ENCODE data around the gene TREX2.

TREX2 gene

GRCh38 chrX:153470411-153471363 lies 24.8 kb upstream of the TREX2 start, which contains the start of gene HAUS7:
Gene HAUS7 (minus strand): TSS chrX:153470576. CDS start chrX:153470557, 19 bp downstream.
- peak; percentile 73 to 83 for DNase-seq (ENCODE audit: low read depth in 1 of 2, low spot score in 1 of 2)
- TF ChIP-seq, protein P1, sequence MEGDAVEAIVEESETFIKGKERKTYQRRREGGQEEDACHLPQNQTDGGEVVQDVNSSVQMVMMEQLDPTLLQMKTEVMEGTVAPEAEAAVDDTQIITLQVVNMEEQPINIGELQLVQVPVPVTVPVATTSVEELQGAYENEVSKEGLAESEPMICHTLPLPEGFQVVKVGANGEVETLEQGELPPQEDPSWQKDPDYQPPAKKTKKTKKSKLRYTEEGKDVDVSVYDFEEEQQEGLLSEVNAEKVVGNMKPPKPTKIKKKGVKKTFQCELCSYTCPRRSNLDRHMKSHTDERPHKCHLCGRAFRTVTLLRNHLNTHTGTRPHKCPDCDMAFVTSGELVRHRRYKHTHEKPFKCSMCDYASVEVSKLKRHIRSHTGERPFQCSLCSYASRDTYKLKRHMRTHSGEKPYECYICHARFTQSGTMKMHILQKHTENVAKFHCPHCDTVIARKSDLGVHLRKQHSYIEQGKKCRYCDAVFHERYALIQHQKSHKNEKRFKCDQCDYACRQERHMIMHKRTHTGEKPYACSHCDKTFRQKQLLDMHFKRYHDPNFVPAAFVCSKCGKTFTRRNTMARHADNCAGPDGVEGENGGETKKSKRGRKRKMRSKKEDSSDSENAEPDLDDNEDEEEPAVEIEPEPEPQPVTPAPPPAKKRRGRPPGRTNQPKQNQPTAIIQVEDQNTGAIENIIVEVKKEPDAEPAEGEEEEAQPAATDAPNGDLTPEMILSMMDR (IDR thresholded peaks at IDR 0.05; ENCODE audit: insufficient read depth, low read length) = no peak
- TF ChIP-seq SPI1 (IDR thresholded peaks at IDR 0.05; ENCODE audit: borderline replicate concordance, low read depth) = no peak
- no peak for TF ChIP-seq GABPA (IDR thresholded peaks at IDR 0.05; ENCODE audit: low read depth)
- TF ChIP-seq, protein P2, sequence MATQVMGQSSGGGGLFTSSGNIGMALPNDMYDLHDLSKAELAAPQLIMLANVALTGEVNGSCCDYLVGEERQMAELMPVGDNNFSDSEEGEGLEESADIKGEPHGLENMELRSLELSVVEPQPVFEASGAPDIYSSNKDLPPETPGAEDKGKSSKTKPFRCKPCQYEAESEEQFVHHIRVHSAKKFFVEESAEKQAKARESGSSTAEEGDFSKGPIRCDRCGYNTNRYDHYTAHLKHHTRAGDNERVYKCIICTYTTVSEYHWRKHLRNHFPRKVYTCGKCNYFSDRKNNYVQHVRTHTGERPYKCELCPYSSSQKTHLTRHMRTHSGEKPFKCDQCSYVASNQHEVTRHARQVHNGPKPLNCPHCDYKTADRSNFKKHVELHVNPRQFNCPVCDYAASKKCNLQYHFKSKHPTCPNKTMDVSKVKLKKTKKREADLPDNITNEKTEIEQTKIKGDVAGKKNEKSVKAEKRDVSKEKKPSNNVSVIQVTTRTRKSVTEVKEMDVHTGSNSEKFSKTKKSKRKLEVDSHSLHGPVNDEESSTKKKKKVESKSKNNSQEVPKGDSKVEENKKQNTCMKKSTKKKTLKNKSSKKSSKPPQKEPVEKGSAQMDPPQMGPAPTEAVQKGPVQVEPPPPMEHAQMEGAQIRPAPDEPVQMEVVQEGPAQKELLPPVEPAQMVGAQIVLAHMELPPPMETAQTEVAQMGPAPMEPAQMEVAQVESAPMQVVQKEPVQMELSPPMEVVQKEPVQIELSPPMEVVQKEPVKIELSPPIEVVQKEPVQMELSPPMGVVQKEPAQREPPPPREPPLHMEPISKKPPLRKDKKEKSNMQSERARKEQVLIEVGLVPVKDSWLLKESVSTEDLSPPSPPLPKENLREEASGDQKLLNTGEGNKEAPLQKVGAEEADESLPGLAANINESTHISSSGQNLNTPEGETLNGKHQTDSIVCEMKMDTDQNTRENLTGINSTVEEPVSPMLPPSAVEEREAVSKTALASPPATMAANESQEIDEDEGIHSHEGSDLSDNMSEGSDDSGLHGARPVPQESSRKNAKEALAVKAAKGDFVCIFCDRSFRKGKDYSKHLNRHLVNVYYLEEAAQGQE (IDR thresholded peaks at IDR 0.05; ENCODE audit: insufficient replicate concordance, low read depth) = no peak
- TF ChIP-seq POLR2AphosphoS5 (IDR thresholded peaks at IDR 0.05; ENCODE audit: low read depth) = no peak
- Histone ChIP-seq H3K27me3 (ENCODE audit: insufficient read depth, poor library complexity, severe bottlenecking) (no peaks in the 10 kb centered on the region), H3K4me3 (replicated peaks; ENCODE audit: insufficient read depth, low read length) (peak within 1 kb of the TSS; percentile 85), H3K27ac (replicated peaks) (peak within 1 kb of the TSS; percentile 82)

DNA sequence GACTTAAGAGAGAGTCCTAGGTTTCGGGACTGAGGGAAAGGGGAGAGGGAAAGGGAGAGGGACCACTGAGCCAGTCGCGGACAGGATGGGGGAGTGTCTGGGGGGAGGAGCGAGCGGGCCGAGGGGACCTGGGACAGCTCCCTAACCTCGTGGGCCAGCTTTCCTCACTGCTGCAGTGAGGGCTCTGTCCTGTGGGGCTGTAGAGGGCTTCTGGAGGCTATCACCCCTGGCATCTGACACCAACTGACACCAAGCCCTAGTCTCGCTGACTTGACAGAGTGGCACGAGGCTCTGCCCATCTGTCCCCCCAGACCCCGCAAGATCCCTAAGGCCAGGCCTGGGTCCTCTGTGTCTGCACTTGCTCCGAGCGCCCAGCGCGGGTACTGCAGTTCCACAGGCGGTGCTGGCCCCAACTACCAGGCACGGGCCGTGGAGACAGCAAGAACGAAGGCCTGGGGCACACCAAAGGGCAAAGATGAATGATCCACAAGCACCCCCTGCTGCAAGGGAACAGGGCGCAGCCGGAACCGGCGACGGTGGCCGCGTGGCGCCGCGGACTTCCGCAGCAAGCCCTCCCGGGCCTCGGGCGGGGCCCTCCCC lies 24.1 kb upstream of the TREX2 start:
- DNase-seq (ENCODE audit: low read depth in 1 of 2, low spot score in 1 of 2) = peak; percentile 34 to 35
- Histone ChIP-seq H3K4me3 (replicated peaks; ENCODE audit: insufficient read depth, low read length) (peak overlapping the region; percentile 85), H3K27me3 (ENCODE audit: insufficient read depth, poor library complexity, severe bottlenecking) (no peaks in the 10 kb centered on the region), H3K27ac (replicated peaks) (peak overlapping the region; percentile 82)
- no peak for TF ChIP-seq POLR2AphosphoS5 (IDR thresholded peaks at IDR 0.05; ENCODE audit: low read depth)
- TF ChIP-seq, protein P1 (IDR thresholded peaks at IDR 0.05; ENCODE audit: insufficient read depth, low read length) = no peak
- TF ChIP-seq, protein P2 (IDR thresholded peaks at IDR 0.05; ENCODE audit: insufficient replicate concordance, low read depth) = peak; percentile 93

DNA sequence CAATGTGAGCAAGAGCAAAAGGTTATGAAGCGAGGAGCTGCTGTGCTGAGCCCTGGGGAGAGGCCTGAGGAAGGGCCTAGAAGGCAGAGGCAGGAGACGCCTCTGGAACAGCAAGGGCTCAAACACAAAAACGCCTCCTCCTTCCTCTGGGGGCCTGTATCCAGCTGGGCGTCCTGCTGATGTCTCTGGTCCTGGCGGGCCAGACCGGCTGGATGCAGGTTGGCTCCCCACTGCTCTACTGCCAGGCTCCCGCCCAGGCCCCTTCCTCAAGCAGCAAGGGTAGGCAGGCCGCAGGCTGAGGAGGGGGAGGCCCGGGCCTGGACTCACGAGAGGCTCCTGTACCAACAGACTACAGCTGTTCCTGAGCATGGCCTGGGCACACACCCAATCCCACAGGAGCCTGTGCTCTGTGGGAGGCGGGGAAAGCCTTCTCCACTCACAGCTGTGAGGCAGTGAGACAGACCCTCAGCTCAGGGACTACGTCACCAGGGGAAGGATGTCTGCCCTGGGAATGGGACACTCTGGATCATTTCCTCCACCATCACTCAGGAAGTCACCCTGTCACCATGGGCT lies 22.2 kb upstream of the TREX2 start:
- no peak for TF ChIP-seq POLR2AphosphoS5 (IDR thresholded peaks at IDR 0.05; ENCODE audit: low read depth)
- TF ChIP-seq SPI1 (IDR thresholded peaks at IDR 0.05; ENCODE audit: borderline replicate concordance, low read depth) = no peak
- TF ChIP-seq, protein P1 (IDR thresholded peaks at IDR 0.05; ENCODE audit: insufficient read depth, low read length) = no peak
- TF ChIP-seq, protein P2 (IDR thresholded peaks at IDR 0.05; ENCODE audit: insufficient replicate concordance, low read depth) = no peak
- TF ChIP-seq GABPA (IDR thresholded peaks at IDR 0.05; ENCODE audit: low read depth) = no peak
- Histone ChIP-seq H3K27ac (replicated peaks) (no peak overlapping the region), H3K4me3 (replicated peaks; ENCODE audit: insufficient read depth, low read length) (no peak overlapping the region), H3K27me3 (ENCODE audit: insufficient read depth, poor library complexity, severe bottlenecking) (no peaks in the 10 kb centered on the region)
- no peak for DNase-seq (ENCODE audit: low read depth in 1 of 2, low spot score in 1 of 2)

Data from HL-60 (cell line).